K562 (cell line): ENCODE data around the gene KIAA2012. TPM values are rescaled to one million over a fixed set of nuclear protein-coding genes. Genes with fewer than 3 reads are reported as not detected.
A peak's percentile ranks its signal among the peaks of the same experiment; 100 is the strongest.

ENCODE experiments used
- ARHGAP35 ChIP-seq: fragments of 450-650 bp; IDR thresholded peaks from 2 replicates; pipeline ENCODE4 v1.6.1; 2018; ENCODE audit not compliant: partially characterized antibody
- CBFA2T3 ChIP-seq: fragments of 450-650 bp; IDR thresholded peaks from 2 replicates; pipeline ENCODE4 v1.6.1; 2017
- CCAR2 ChIP-seq: fragments of 200-400 bp; formaldehyde crosslinking; IDR thresholded peaks from 2 replicates; pipeline ENCODE4 v1.6.1; 2017; ENCODE audit warnings: mild to moderate bottlenecking, low read depth, low read length
- LEF1 ChIP-seq: fragments of 450-650 bp; IDR thresholded peaks from 2 replicates; pipeline ENCODE4 v1.6.1; 2016; ENCODE audit warnings: mild to moderate bottlenecking
- MAZ ChIP-seq, 2 experiments: fragments of 450-650 bp in 1 of 2; sonication (generic) in 1 of 2; formaldehyde crosslinking; IDR thresholded peaks in 1 of 2; conservative IDR thresholded peaks in 1 of 2; 2 replicates each; pipeline versions ENCODE4 v1.4.0 to v1.5.0; 2020; ENCODE audit warnings: mild to moderate bottlenecking in 1 of 2, missing genetic modification reagents in 1 of 2
- MCM3 ChIP-seq: fragments of 450-650 bp; IDR thresholded peaks from 2 replicates; pipeline ENCODE4 v1.6.1; 2016
- NFATC3 ChIP-seq: fragments of 450-650 bp; IDR thresholded peaks from 2 replicates; pipeline ENCODE4 v1.6.1; 2017; ENCODE audit warnings: mild to moderate bottlenecking
- PCBP2 ChIP-seq: fragments of 200-400 bp; formaldehyde crosslinking; IDR thresholded peaks from 2 replicates; pipeline ENCODE4 v1.6.1; 2018; ENCODE audit warnings: low read length, low read depth, mild to moderate bottlenecking, moderate library complexity; ENCODE audit not compliant: poor library complexity, severe bottlenecking
- POLR2A ChIP-seq: fragments of 450-650 bp; conservative IDR thresholded peaks from 2 replicates; pipeline ENCODE4 v1.6.1; 2016
- POLR2AphosphoS5 ChIP-seq: IDR thresholded peaks from 2 replicates; pipeline ENCODE4 v1.6.1; 2011; ENCODE audit warnings: mild to moderate bottlenecking, low read depth, low read length, moderate library complexity; ENCODE audit not compliant: control insufficient read depth, insufficient read depth
- PTTG1 ChIP-seq: fragments of 450-650 bp; IDR thresholded peaks from 2 replicates; pipeline ENCODE4 v1.6.1; 2016; ENCODE audit warnings: low read depth, mild to moderate bottlenecking, missing genetic modification characterization, missing compliant biosample characterization
- SPI1 ChIP-seq: IDR thresholded peaks from 2 replicates; pipeline ENCODE4 v1.6.1; 2011; ENCODE audit warnings: low read depth, low read length, control low read depth, borderline replicate concordance
- TAF1 ChIP-seq: IDR thresholded peaks from 2 replicates; pipeline ENCODE4 v1.6.1; 2011; ENCODE audit warnings: mild to moderate bottlenecking, low read length, moderate library complexity; ENCODE audit not compliant: insufficient read depth, control insufficient read depth, severe bottlenecking; ENCODE audit errors: extremely low read depth
- TARDBP ChIP-seq: fragments of 450-650 bp; IDR thresholded peaks from 2 replicates; pipeline ENCODE4 v1.6.1; 2016
- ZBTB34 ChIP-seq: fragments of 250-450 bp; sonication (Bioruptor Pico); IDR thresholded peaks from 2 replicates; pipeline ENCODE4 v1.8.0; 2021; ENCODE audit warnings: mild to moderate bottlenecking, moderate library complexity
- ZNF197 ChIP-seq: fragments of 200-800 bp; sonication (Bioruptor generic); IDR thresholded peaks from 2 replicates; pipeline ENCODE4 v1.6.1; 2016; ENCODE audit warnings: low read depth, missing genetic modification characterization, missing compliant biosample characterization
- ZNF263 ChIP-seq: sonication (generic); formaldehyde crosslinking; IDR thresholded peaks from 2 replicates; pipeline ENCODE4 v1.8.0; 2022; ENCODE audit warnings: mild to moderate bottlenecking, missing genetic modification reagents, borderline replicate concordance
- ZNF274 ChIP-seq: IDR thresholded peaks from 2 replicates; pipeline ENCODE4 v1.6.1; 2011; ENCODE audit warnings: low read depth, mild to moderate bottlenecking, low read length, moderate library complexity, borderline replicate concordance
- ZNF324 ChIP-seq: fragments of 250-450 bp; sonication (Bioruptor Pico); IDR thresholded peaks from 2 replicates; pipeline ENCODE4 v1.4.0; 2020; ENCODE audit warnings: mild to moderate bottlenecking
- ZNF431 ChIP-seq: sonication (generic); formaldehyde crosslinking; IDR thresholded peaks from 2 replicates; pipeline ENCODE4 v1.8.0; 2022; ENCODE audit warnings: mild to moderate bottlenecking, missing genetic modification reagents
- polyA plus RNA-seq, 8 experiments: library from polyadenylated mRNA; depleted of rRNA in 4 of 8; stranded (reverse) in 5 of 8; unstranded in 3 of 8; fragments of >200 nt; fragmentation: Nextera tagmentation in 2 of 8; fragmentation: Illumina TruSeq in 1 of 8; extraction: Ambion mirVana in 2 of 8; extraction: Trizol in 1 of 8; gene quantifications; 2 replicates each; pipeline versions ENCODE4 v1.2.1 to v1.2.3, GENCODE V29; 2011 to 2014; ENCODE audit warnings: inconsistent platforms in 1 of 8, missing spikeins in 1 of 8
- total RNA-seq, 7 experiments: library from RNA; depleted of rRNA in 6 of 7; stranded (reverse); fragments of >200 nt in 6 of 7; fragmentation: Illumina TruSeq in 2 of 7; extraction: Trizol in 2 of 7; gene quantifications; 2 replicates each; pipeline versions ENCODE4 v1.2.1 to v1.2.3, GENCODE V29; 2011 to 2021; ENCODE audit warnings: low replicate concordance in 1 of 7
- TF ChIP-seq, protein P1 (sequence below): fragments of 250-450 bp; sonication (Bioruptor Pico); IDR thresholded peaks from 2 replicates; pipeline ENCODE4 v1.4.0; 2020; ENCODE audit warnings: mild to moderate bottlenecking, moderate library complexity, borderline replicate concordance
- TF ChIP-seq, protein P2 (sequence below): sonication (generic); formaldehyde crosslinking; IDR thresholded peaks from 2 replicates; pipeline ENCODE4 v1.8.0; 2022; ENCODE audit warnings: missing genetic modification reagents, mild to moderate bottlenecking, borderline replicate concordance
- TF ChIP-seq, protein P3 (sequence below): fragments of 250-450 bp; sonication (Bioruptor Pico); IDR thresholded peaks from 2 replicates; pipeline ENCODE4 v1.9.0; 2021; ENCODE audit warnings: mild to moderate bottlenecking

KIAA2012 gene
- total and polyA plus RNA-seq, 9 of the 15 experiments (the other 6 are each of a cell fraction or from before 2014, with no cell fraction given) = not detected

DNA sequence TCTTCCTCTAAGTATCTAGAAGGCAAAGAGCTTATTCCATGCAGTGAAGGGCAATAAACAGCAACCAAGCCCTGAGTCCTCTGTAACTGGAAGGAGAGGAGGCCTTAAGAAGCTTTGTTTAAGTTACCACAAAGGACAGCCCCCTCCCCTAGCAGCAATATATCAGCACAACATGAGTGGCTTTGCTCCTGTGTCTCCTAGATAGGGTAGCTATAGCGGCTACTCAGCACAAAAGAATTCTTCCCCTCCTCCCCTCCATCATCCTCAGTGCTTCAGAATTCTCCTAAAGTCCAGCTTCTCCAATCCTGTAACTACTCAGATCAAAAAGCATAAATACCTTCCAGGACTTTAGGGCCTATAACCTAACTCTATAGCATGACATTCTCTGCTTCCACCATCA is 148.8 kb downstream of the KIAA2012 start (continued):
- no peak for TF ChIP-seq CCAR2
- no peak for TF ChIP-seq ZNF431 (CRISPR knock-in tag)
- no peak for TF ChIP-seq PCBP2
- no peak for TF ChIP-seq SPI1
- TF ChIP-seq ZNF324 (CRISPR knock-in tag) = no peak
- no peak for TF ChIP-seq ZBTB34 (CRISPR knock-in tag)
- TF ChIP-seq TAF1 = no peak
- no peak for TF ChIP-seq ZNF274
- TF ChIP-seq, protein P1, sequence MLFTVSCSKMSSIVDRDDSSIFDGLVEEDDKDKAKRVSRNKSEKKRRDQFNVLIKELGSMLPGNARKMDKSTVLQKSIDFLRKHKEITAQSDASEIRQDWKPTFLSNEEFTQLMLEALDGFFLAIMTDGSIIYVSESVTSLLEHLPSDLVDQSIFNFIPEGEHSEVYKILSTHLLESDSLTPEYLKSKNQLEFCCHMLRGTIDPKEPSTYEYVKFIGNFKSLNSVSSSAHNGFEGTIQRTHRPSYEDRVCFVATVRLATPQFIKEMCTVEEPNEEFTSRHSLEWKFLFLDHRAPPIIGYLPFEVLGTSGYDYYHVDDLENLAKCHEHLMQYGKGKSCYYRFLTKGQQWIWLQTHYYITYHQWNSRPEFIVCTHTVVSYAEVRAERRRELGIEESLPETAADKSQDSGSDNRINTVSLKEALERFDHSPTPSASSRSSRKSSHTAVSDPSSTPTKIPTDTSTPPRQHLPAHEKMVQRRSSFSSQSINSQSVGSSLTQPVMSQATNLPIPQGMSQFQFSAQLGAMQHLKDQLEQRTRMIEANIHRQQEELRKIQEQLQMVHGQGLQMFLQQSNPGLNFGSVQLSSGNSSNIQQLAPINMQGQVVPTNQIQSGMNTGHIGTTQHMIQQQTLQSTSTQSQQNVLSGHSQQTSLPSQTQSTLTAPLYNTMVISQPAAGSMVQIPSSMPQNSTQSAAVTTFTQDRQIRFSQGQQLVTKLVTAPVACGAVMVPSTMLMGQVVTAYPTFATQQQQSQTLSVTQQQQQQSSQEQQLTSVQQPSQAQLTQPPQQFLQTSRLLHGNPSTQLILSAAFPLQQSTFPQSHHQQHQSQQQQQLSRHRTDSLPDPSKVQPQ = no peak
- TF ChIP-seq MAZ (CRISPR knock-in tag; conservative IDR thresholded peaks at IDR 0.05 in 1 of 2, IDR thresholded peaks at IDR 0.05 in 1 of 2) = peak in 1 of 2 experiments; percentile 38; a peak in 1 of 4 replicates
- TF ChIP-seq ZNF197 (CRISPR knock-in tag) = no peak
- TF ChIP-seq ZNF263 = peak; percentile 77; the same call in 1 of the 2 replicates
- TF ChIP-seq TARDBP = no peak
- no peak for TF ChIP-seq NFATC3
- no peak for TF ChIP-seq MCM3
- peak; percentile 74 for TF ChIP-seq POLR2AphosphoS5
- TF ChIP-seq CBFA2T3 = peak; percentile 88
- TF ChIP-seq, protein P2, sequence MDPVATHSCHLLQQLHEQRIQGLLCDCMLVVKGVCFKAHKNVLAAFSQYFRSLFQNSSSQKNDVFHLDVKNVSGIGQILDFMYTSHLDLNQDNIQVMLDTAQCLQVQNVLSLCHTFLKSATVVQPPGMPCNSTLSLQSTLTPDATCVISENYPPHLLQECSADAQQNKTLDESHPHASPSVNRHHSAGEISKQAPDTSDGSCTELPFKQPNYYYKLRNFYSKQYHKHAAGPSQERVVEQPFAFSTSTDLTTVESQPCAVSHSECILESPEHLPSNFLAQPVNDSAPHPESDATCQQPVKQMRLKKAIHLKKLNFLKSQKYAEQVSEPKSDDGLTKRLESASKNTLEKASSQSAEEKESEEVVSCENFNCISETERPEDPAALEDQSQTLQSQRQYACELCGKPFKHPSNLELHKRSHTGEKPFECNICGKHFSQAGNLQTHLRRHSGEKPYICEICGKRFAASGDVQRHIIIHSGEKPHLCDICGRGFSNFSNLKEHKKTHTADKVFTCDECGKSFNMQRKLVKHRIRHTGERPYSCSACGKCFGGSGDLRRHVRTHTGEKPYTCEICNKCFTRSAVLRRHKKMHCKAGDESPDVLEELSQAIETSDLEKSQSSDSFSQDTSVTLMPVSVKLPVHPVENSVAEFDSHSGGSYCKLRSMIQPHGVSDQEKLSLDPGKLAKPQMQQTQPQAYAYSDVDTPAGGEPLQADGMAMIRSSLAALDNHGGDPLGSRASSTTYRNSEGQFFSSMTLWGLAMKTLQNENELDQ (CRISPR knock-in tag) = no peak
- no peak for TF ChIP-seq PTTG1 (tag)
- TF ChIP-seq, protein P3, sequence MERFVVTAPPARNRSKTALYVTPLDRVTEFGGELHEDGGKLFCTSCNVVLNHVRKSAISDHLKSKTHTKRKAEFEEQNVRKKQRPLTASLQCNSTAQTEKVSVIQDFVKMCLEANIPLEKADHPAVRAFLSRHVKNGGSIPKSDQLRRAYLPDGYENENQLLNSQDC = no peak
- TF ChIP-seq ARHGAP35 = no peak
- no peak for TF ChIP-seq POLR2A
- peak; percentile 60; the same call in 1 of the 2 replicates for TF ChIP-seq LEF1
